ENCODE data around the gene KRT2.

KRT2 gene

DNA sequence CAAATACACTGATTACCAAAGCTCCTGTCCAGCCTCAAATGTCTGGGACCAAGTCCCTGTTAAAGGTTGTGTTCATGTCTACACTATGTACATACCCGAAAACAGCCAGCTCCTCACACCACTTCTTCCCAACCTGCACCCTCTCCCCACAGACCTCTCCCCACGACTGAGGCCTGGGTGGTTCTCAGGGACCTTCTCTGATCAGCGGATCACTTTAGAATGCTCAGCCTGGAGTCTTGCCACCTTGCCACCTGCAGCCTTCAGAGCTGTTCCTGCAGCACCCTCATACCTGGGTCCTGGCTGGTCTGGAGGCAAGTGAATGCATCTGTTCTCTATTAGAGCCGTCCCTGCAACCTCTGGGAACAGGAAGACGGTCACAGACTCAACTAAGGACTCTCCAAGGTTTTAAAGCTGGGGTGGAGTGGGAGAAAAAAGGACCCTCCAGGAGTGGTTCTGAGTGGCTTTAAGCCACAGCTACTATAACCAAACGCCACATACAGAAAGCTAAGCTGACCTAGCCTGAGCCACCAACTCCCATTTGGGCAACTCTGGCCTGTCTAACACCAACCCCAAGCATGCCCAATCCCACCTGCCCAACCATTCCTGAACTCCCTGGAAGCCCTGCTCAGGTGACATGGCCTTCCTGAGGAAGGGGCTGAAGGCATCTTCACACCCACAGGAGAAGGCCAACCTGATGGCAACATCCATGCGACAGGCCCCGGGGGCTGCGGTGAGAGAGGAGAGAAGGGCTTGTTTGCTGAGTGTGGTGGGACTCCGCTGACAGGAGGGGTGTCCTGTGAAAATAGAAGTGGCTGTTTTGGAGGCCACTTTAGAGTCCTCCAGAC is 8.6 kb downstream of the KRT2 start:
- Histone ChIP-seq H3K4me2 (no peak overlapping the region), H4K20me1 (no peaks in the 10 kb centered on the region), H3K9ac (no peak overlapping the region), H3K4me1 (peaks cover 0 to 15% (median 6%) of the 10 kb centered on the region in 10 experiments; a peak in 10 of 20 replicates), H3K4me3 (no peak overlapping the region), H3K36me3 (no peaks in the 10 kb centered on the region), H3K9me3 (replicated peaks in 1 of 11) (no peaks in the 10 kb centered on the region), H3K27me3 (no peaks in the 10 kb centered on the region), H3K27ac (no peak overlapping the region)
- no peak for TF ChIP-seq Cebpa-rat (IDR thresholded peaks at IDR 0.05)

DNA sequence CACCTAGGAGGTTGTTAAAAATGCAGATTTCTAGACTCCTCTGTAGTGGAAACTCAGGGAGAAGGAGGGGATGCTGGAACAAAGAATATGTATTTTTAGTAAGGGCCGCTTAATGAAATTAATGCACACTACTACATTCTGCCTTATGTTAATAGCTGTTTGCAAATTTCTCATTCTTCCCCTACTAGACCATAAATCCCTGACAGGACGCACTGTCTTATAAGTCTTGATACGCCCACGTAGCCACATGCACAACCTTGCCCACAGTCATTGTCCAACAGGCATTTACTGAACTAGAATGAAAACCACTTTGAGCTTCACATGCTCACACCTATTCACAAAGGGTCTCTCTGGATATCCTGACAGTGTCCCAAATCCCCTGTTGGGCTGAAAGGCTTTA is 10.5 kb downstream of the KRT2 start:
- TF ChIP-seq Cebpa-rat (IDR thresholded peaks at IDR 0.05) = no peak
- no peaks in the 10 kb centered on the region for H3K36me3 ChIP-seq
- H3K27me3 ChIP-seq = no peaks in the 10 kb centered on the region

DNA sequence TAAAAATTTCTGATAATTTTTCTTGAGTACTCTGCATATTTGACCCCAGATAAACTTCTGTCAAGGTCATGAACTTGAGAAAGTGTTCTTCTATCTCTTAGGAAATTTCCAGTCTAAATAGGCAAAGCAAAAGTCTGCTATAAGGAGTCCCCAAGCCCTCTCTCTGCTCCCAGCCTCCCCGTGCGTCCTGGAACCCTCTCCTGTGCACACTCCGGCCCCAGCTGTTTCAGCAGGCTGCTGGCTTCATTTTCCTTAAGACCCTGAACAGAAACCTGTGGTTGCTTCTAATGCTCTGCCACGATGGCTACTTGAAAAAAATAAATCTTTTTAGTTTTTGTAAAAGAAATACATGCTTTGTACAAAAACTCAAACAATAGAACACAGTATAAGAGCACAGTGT is 14.7 kb downstream of the KRT2 start:
- no peak overlapping the region for H3K27ac ChIP-seq
- no peak overlapping the region for H3K4me2 ChIP-seq
- no peak overlapping the region for H3K4me3 ChIP-seq
- H3K27me3 ChIP-seq = no peaks in the 10 kb centered on the region
- no peaks in the 10 kb centered on the region for H4K20me1 ChIP-seq
- no peaks in the 10 kb centered on the region for H3K9me3 ChIP-seq (replicated peaks in 1 of 11)
- H3K9ac ChIP-seq = no peak overlapping the region
- TF ChIP-seq Cebpa-rat (IDR thresholded peaks at IDR 0.05) = no peak
- no peaks in the 10 kb centered on the region for H3K36me3 ChIP-seq
- H3K4me1 ChIP-seq = peaks cover 11 to 29% (median 22%) of the 10 kb centered on the region in 10 experiments; a peak in 17 of 20 replicates

More for the DNA sequence above, 10.5 kb downstream of the KRT2 start:
- H3K27ac ChIP-seq = no peak overlapping the region
- peak overlapping the region in 1 of 11 experiments; percentile 1; a peak in 1 of 22 replicates for H3K4me2 ChIP-seq
- no peak overlapping the region for H3K4me3 ChIP-seq
- H4K20me1 ChIP-seq = no peaks in the 10 kb centered on the region
- no peaks in the 10 kb centered on the region for H3K9me3 ChIP-seq (replicated peaks in 1 of 11)
- no peak overlapping the region for H3K9ac ChIP-seq
- peaks cover 0 to 15% (median 6%) of the 10 kb centered on the region in 10 experiments; a peak in 10 of 20 replicates for H3K4me1 ChIP-seq

DNA sequence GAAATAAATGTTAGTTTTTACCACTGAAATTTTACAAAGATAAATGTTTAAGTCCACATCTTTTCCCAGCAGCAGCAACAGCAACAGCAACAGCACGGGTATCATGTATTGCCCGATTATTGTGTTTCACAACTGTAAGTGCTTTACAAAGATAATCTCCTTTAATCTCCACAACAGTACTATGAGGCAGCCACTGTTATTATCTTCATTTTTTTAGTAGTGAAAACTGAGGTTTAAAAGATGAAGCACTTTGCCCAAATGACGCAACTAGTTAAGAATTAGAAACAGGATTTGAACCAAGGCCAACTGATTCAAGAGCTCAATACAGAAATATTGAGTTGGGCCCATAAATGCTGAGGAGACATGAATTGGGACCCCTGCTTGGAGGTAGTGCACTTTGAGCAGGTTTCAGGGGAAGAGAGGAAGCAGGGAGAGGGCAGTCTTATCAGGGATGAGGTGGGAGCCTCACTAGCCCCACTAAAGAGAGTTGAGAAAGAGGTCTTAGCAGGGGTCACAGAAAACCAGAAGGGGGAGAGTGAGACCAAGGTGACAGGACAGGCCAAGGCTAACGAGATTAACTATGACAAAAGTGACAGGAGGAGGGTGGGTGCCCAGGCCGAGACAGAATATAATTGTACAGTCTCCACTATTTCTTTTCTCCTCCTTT is 15.3 kb downstream of the KRT2 start:
- no peak overlapping the region for H3K4me2 ChIP-seq
- no peaks in the 10 kb centered on the region for H3K9me3 ChIP-seq (replicated peaks in 1 of 11)
- no peak overlapping the region for H3K27ac ChIP-seq
- H4K20me1 ChIP-seq = no peaks in the 10 kb centered on the region
- H3K4me1 ChIP-seq = peaks cover 11 to 34% (median 27%) of the 10 kb centered on the region in 10 experiments; a peak in 17 of 20 replicates
- H3K36me3 ChIP-seq = no peaks in the 10 kb centered on the region
- TF ChIP-seq Cebpa-rat (IDR thresholded peaks at IDR 0.05) = no peak
- no peak overlapping the region for H3K9ac ChIP-seq
- H3K4me3 ChIP-seq = no peak overlapping the region
- H3K27me3 ChIP-seq = no peaks in the 10 kb centered on the region

DNA sequence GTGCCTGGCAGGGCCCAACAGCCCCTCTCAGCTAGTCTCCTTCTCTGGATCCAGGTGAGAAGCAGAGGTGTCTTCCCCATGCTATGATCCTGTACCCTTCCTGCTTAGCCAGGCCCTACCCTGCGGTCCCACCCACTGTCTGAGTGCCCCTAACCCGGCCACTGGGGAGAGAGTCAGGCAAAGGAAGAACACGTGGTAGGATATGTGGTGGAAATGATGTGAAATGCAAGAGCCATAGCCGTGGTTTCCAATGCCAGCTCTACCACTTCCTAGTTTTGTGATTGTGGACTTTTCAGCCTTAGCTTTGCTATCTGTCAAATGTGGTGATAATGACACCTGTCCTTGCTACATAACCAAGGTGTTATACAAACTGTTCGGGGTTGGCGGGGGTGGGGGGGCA is 15.8 kb downstream of the KRT2 start:
- Histone ChIP-seq H3K27me3 (no peaks in the 10 kb centered on the region), H3K4me2 (peak overlapping the region in 2 of 11 experiments; percentile 7 to 11; a peak in 2 of 22 replicates), H3K4me3 (no peak overlapping the region), H4K20me1 (no peaks in the 10 kb centered on the region), H3K9me3 (replicated peaks in 1 of 11) (no peaks in the 10 kb centered on the region), H3K4me1 (peaks cover 11 to 40% (median 30%) of the 10 kb centered on the region in 10 experiments; a peak in 17 of 20 replicates), H3K9ac (no peak overlapping the region), H3K36me3 (no peaks in the 10 kb centered on the region), H3K27ac (no peak overlapping the region)
- TF ChIP-seq Cebpa-rat (IDR thresholded peaks at IDR 0.05) = no peak

DNA sequence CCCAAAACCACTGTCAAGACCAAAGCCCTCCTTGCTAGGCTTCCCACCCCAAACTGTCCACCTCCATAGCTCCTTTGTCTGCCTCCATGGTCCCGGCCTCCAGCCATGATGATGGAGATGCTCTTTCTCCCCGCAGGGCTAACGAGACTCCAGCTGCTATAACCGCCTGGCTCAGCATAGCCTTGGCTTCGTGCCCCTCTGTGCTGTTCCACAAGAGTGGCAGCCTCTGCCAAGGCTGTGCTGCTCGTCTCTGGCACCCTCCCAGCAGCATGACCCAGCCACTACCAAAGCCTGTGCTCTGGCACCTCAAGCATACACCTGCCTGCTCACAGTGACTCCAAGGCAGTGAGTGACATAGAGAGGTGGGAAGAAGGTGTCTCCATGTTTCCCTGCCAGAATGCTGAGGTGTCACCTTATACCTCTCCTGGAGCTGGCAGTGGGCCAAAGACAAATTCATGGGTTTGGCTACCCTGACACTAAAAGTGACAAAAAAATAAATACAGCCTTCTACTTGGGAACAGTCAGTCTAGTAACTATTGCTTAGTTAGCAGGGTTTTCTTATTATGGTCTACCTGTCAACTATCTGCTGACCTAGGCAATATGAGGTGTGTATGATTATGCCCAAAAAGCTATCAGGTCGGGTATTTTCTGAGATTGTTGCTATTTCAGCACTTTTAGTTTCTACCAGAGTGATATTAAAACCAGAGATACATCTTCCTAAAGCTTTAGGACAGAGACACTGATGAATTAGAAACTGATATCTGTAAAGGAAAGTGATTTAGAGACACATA is 17.6 kb downstream of the KRT2 start:
- peak overlapping the region in 1 of 11 experiments; percentile 33; a peak in 1 of 22 replicates for H3K9ac ChIP-seq
- no peaks in the 10 kb centered on the region for H4K20me1 ChIP-seq
- H3K9me3 ChIP-seq (replicated peaks in 1 of 11) = no peaks in the 10 kb centered on the region
- H3K4me2 ChIP-seq = peak overlapping the region in 8 of 11 experiments; percentile 53 to 78 (median 70); a peak in 15 of 22 replicates
- peaks cover 11 to 50% (median 40%) of the 10 kb centered on the region in 10 experiments; a peak in 17 of 20 replicates for H3K4me1 ChIP-seq
- H3K27me3 ChIP-seq = no peaks in the 10 kb centered on the region
- no peaks in the 10 kb centered on the region for H3K36me3 ChIP-seq
- no peak overlapping the region for H3K4me3 ChIP-seq
- H3K27ac ChIP-seq = peak overlapping the region in 7 of 11 experiments; percentile 22 to 78 (median 61); a peak in 13 of 22 replicates
- TF ChIP-seq Cebpa-rat (IDR thresholded peaks at IDR 0.05) = no peak

DNA sequence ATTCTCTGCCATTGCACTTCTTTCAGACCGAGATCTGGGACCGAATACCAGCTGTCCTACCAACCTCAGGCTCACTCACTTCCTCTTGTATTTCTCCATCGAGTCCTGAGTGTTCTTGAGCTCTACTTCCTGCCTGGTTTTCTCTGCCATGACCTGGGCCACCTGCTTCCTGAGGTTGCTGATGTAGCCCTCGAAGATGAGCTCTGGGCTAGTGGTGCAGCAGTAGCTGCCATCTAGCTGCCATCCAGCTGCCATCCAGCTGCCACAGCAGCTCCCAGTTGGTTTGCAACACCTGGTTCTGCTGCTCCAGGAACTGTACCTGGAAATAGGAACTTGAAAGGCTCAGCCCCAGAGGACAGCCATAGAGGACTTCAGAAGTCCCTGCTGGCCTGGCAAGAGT is 18.6 kb downstream of the KRT2 start:
- H3K4me1 ChIP-seq = peaks cover 11 to 50% (median 40%) of the 10 kb centered on the region in 10 experiments; a peak in 17 of 20 replicates
- H3K9ac ChIP-seq = peak overlapping the region in 2 of 11 experiments; percentile 4 to 52; a peak in 2 of 22 replicates
- no peaks in the 10 kb centered on the region for H4K20me1 ChIP-seq
- H3K36me3 ChIP-seq = no peaks in the 10 kb centered on the region
- no peaks in the 10 kb centered on the region for H3K27me3 ChIP-seq
- H3K9me3 ChIP-seq (replicated peaks in 1 of 11) = no peaks in the 10 kb centered on the region
- peak overlapping the region; percentile 13 to 78 (median 65); a peak in 20 of 22 replicates for H3K4me2 ChIP-seq
- TF ChIP-seq Cebpa-rat (IDR thresholded peaks at IDR 0.05) = peak in 1 of 11 experiments; percentile 25; a peak in 1 of 22 replicates
- H3K27ac ChIP-seq = peak overlapping the region in 7 of 11 experiments; percentile 22 to 78 (median 71); a peak in 13 of 22 replicates
- no peak overlapping the region for H3K4me3 ChIP-seq

DNA sequence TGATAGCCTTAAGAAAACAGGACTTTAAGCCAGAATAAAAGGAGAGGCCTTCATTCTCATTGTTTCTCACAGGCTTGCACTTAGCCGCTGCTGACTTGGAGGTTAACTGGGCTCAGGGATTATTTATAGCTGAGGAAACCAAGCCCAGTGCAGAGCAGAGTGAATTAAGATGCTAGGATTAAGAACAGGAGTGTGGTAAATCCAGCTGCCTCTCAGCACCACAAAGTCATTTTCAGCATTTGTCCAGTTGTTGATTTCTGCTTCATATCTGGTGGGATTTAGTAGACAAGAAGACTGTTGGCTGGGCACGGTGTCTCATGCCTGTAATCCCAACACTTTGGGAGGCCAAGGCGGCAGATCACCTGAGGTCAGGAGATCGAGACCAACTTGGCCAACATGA is 19.4 kb downstream of the KRT2 start:
- H3K9me3 ChIP-seq (replicated peaks in 1 of 11) = no peaks in the 10 kb centered on the region
- no peak for TF ChIP-seq Cebpa-rat (IDR thresholded peaks at IDR 0.05)

More for the DNA sequence above, 19.4 kb downstream of the KRT2 start:
- Histone ChIP-seq H3K4me1 (peaks cover 11 to 50% (median 40%) of the 10 kb centered on the region in 10 experiments; a peak in 17 of 20 replicates), H3K36me3 (no peaks in the 10 kb centered on the region), H3K9ac (peak overlapping the region in 4 of 11 experiments; percentile 4 to 52 (median 32); a peak in 6 of 22 replicates), H3K27ac (peak overlapping the region in 7 of 11 experiments; percentile 14 to 78 (median 71); a peak in 14 of 22 replicates), H3K4me2 (peak overlapping the region; percentile 13 to 78 (median 65); a peak in 21 of 22 replicates), H3K4me3 (no peak overlapping the region), H3K27me3 (no peaks in the 10 kb centered on the region), H4K20me1 (no peaks in the 10 kb centered on the region)

Data from BLaER1 treated with 17β-estradiol and CSF1 and Interleukin-3, amounts not matched to agents 10 nM and 100 nM (cell line).